Measurements from ENCODE around the gene AGER.
"Not testable (repeated sequence)": the region's sequence is repeated elsewhere in the genome, so short reads cannot be mapped to it uniquely, and the experiment has no call there.

The AGER gene

GRCh38 chr6:32187009-32187709 is 3.1 kb upstream of the AGER start:
- Histone ChIP-seq H3K36me3 (ENCODE audit: control insufficient read depth, insufficient read depth, low read length) (peaks cover 45% of the 10 kb centered on the region), H3K4me1 (ENCODE audit: control insufficient read depth, insufficient read depth, low read length, poor library complexity, severe bottlenecking) (peaks cover 35% of the 10 kb centered on the region), H3K27ac (ENCODE audit: insufficient read depth, low read length, poor library complexity, severe bottlenecking) (peak overlapping the region; percentile 68), H3K9me3 (ENCODE audit: control insufficient read depth, low read length) (no peaks in the 10 kb centered on the region), H3K4me3 (ENCODE audit: insufficient read depth, low read depth, low read length, poor library complexity, severe bottlenecking) (no peak overlapping the region), H3K27me3 (replicated peaks; ENCODE audit: control insufficient read depth, insufficient read depth, low read length, poor library complexity, severe bottlenecking) (no peaks in the 10 kb centered on the region)
- DNase-seq: no peak

GRCh38 chr6:32186151-32186840 is 2.2 kb upstream of the AGER start:
- H3K27ac ChIP-seq (ENCODE audit: insufficient read depth, low read length, poor library complexity, severe bottlenecking): peak overlapping the region; percentile 68
- peaks cover 35% of the 10 kb centered on the region for H3K4me1 ChIP-seq (ENCODE audit: control insufficient read depth, insufficient read depth, low read length, poor library complexity, severe bottlenecking)
- peaks cover 51% of the 10 kb centered on the region for H3K36me3 ChIP-seq (ENCODE audit: control insufficient read depth, insufficient read depth, low read length)

GRCh38 chr6:32185681-32186131 is 1.7 kb upstream of the AGER start:
- peak overlapping the region; percentile 68 for H3K27ac ChIP-seq (ENCODE audit: insufficient read depth, low read length, poor library complexity, severe bottlenecking)
- H3K4me1 ChIP-seq (ENCODE audit: control insufficient read depth, insufficient read depth, low read length, poor library complexity, severe bottlenecking): peaks cover 35% of the 10 kb centered on the region
- not testable (repeated sequence) for H3K27me3 ChIP-seq (replicated peaks; ENCODE audit: control insufficient read depth, insufficient read depth, low read length, poor library complexity, severe bottlenecking); H3K4me3 ChIP-seq (ENCODE audit: insufficient read depth, low read depth, low read length, poor library complexity, severe bottlenecking); H3K9me3 ChIP-seq (ENCODE audit: control insufficient read depth, low read length)
- peaks cover 57% of the 10 kb centered on the region for H3K36me3 ChIP-seq (ENCODE audit: control insufficient read depth, insufficient read depth, low read length)
- DNase-seq: peak; percentile 52 to 64 (median 56)

More at GRCh38 chr6:32186151-32186840, 2.2 kb upstream of the AGER start:
- H3K4me3 ChIP-seq (ENCODE audit: insufficient read depth, low read depth, low read length, poor library complexity, severe bottlenecking); DNase-seq; H3K9me3 ChIP-seq (ENCODE audit: control insufficient read depth, low read length); H3K27me3 ChIP-seq (replicated peaks; ENCODE audit: control insufficient read depth, insufficient read depth, low read length, poor library complexity, severe bottlenecking): not testable (repeated sequence)

- peaks cover 59% of the 10 kb centered on the region for H3K36me3 ChIP-seq (ENCODE audit: control insufficient read depth, insufficient read depth, low read length)
- peak overlapping the region; percentile 2 for H3K27ac ChIP-seq (ENCODE audit: insufficient read depth, low read length, poor library complexity, severe bottlenecking)
- H3K4me3 ChIP-seq (ENCODE audit: insufficient read depth, low read depth, low read length, poor library complexity, severe bottlenecking): no peak overlapping the region
Observed at GRCh38 chr6:32183483-32184083, 470 bp downstream of the AGER start.

GRCh38 chr6:32183030-32183429 is 1.0 kb downstream of the AGER start:
- DNase-seq: no peak

More at GRCh38 chr6:32183483-32184083, 470 bp downstream of the AGER start:
- Histone ChIP-seq H3K27me3 (replicated peaks; ENCODE audit: control insufficient read depth, insufficient read depth, low read length, poor library complexity, severe bottlenecking) (no peaks in the 10 kb centered on the region), H3K9me3 (ENCODE audit: control insufficient read depth, low read length) (no peaks in the 10 kb centered on the region), H3K4me1 (ENCODE audit: control insufficient read depth, insufficient read depth, low read length, poor library complexity, severe bottlenecking) (peaks cover 34% of the 10 kb centered on the region)
- DNase-seq: no peak

GRCh38 chr6:32182555-32182981 is 1.5 kb downstream of the AGER start:
- H3K27me3 ChIP-seq (replicated peaks; ENCODE audit: control insufficient read depth, insufficient read depth, low read length, poor library complexity, severe bottlenecking): no peaks in the 10 kb centered on the region
- H3K36me3 ChIP-seq (ENCODE audit: control insufficient read depth, insufficient read depth, low read length): peaks cover 54% of the 10 kb centered on the region
- peaks cover 27% of the 10 kb centered on the region for H3K4me1 ChIP-seq (ENCODE audit: control insufficient read depth, insufficient read depth, low read length, poor library complexity, severe bottlenecking)
- no peak for DNase-seq
- H3K4me3 ChIP-seq (ENCODE audit: insufficient read depth, low read depth, low read length, poor library complexity, severe bottlenecking): no peak overlapping the region
- H3K27ac ChIP-seq (ENCODE audit: insufficient read depth, low read length, poor library complexity, severe bottlenecking): peak overlapping the region; percentile 8
- H3K9me3 ChIP-seq (ENCODE audit: control insufficient read depth, low read length): no peaks in the 10 kb centered on the region

More at GRCh38 chr6:32183030-32183429, 1.0 kb downstream of the AGER start:
- Histone ChIP-seq H3K27ac (ENCODE audit: insufficient read depth, low read length, poor library complexity, severe bottlenecking) (no peak overlapping the region), H3K36me3 (ENCODE audit: control insufficient read depth, insufficient read depth, low read length) (peaks cover 56% of the 10 kb centered on the region), H3K9me3 (ENCODE audit: control insufficient read depth, low read length) (no peaks in the 10 kb centered on the region), H3K4me1 (ENCODE audit: control insufficient read depth, insufficient read depth, low read length, poor library complexity, severe bottlenecking) (peaks cover 29% of the 10 kb centered on the region), H3K27me3 (replicated peaks; ENCODE audit: control insufficient read depth, insufficient read depth, low read length, poor library complexity, severe bottlenecking) (no peaks in the 10 kb centered on the region), H3K4me3 (ENCODE audit: insufficient read depth, low read depth, low read length, poor library complexity, severe bottlenecking) (no peak overlapping the region)

- Histone ChIP-seq H3K27ac (ENCODE audit: insufficient read depth, low read length, poor library complexity, severe bottlenecking) (peak overlapping the region; percentile 8), H3K9me3 (ENCODE audit: control insufficient read depth, low read length) (no peaks in the 10 kb centered on the region), H3K4me1 (ENCODE audit: control insufficient read depth, insufficient read depth, low read length, poor library complexity, severe bottlenecking) (peaks cover 27% of the 10 kb centered on the region), H3K4me3 (ENCODE audit: insufficient read depth, low read depth, low read length, poor library complexity, severe bottlenecking) (no peak overlapping the region), H3K36me3 (ENCODE audit: control insufficient read depth, insufficient read depth, low read length) (peaks cover 49% of the 10 kb centered on the region), H3K27me3 (replicated peaks; ENCODE audit: control insufficient read depth, insufficient read depth, low read length, poor library complexity, severe bottlenecking) (no peaks in the 10 kb centered on the region)
- no peak for DNase-seq
Observed at GRCh38 chr6:32181915-32182529, 2.0 kb downstream of the AGER start.

- peaks cover 27% of the 10 kb centered on the region for H3K4me1 ChIP-seq (ENCODE audit: control insufficient read depth, insufficient read depth, low read length, poor library complexity, severe bottlenecking)
- H3K27me3 ChIP-seq (replicated peaks; ENCODE audit: control insufficient read depth, insufficient read depth, low read length, poor library complexity, severe bottlenecking): no peaks in the 10 kb centered on the region
- no peak overlapping the region for H3K27ac ChIP-seq (ENCODE audit: insufficient read depth, low read length, poor library complexity, severe bottlenecking)
- no peak for DNase-seq
- H3K4me3 ChIP-seq (ENCODE audit: insufficient read depth, low read depth, low read length, poor library complexity, severe bottlenecking): no peak overlapping the region
- H3K36me3 ChIP-seq (ENCODE audit: control insufficient read depth, insufficient read depth, low read length): peaks cover 41% of the 10 kb centered on the region
- H3K9me3 ChIP-seq (ENCODE audit: control insufficient read depth, low read length): no peaks in the 10 kb centered on the region
Observed at GRCh38 chr6:32181148-32181702, 2.8 kb downstream of the AGER start.

- H3K9me3 ChIP-seq (ENCODE audit: control insufficient read depth, low read length): no peaks in the 10 kb centered on the region
- peaks cover 39% of the 10 kb centered on the region for H3K36me3 ChIP-seq (ENCODE audit: control insufficient read depth, insufficient read depth, low read length)
- DNase-seq: no peak
- no peak overlapping the region for H3K4me3 ChIP-seq (ENCODE audit: insufficient read depth, low read depth, low read length, poor library complexity, severe bottlenecking)
- H3K27me3 ChIP-seq (replicated peaks; ENCODE audit: control insufficient read depth, insufficient read depth, low read length, poor library complexity, severe bottlenecking): no peaks in the 10 kb centered on the region
- H3K4me1 ChIP-seq (ENCODE audit: control insufficient read depth, insufficient read depth, low read length, poor library complexity, severe bottlenecking): peaks cover 34% of the 10 kb centered on the region
- no peak overlapping the region for H3K27ac ChIP-seq (ENCODE audit: insufficient read depth, low read length, poor library complexity, severe bottlenecking)
Observed at GRCh38 chr6:32179766-32180405, 4.2 kb downstream of the AGER start.
